GM06990 (cell line): Measurements from ENCODE around the gene MYO19.

Experiments used
- DNase-seq: peaks from one replicate; pipeline ENCODE4 v3.0.0-alpha.2; 2011; ENCODE audit not compliant: insufficient read length; ENCODE audit errors: extremely low read depth
- H3K27me3 ChIP-seq: replicated peaks from 2 replicates; pipeline ENCODE4 v1.6.0; 2011; ENCODE audit warnings: low read length; ENCODE audit not compliant: control insufficient read depth, insufficient read depth
- H3K36me3 ChIP-seq: 2 replicates; pipeline ENCODE4 v1.5.1; 2011; ENCODE audit warnings: low read length; ENCODE audit not compliant: control insufficient read depth, insufficient read depth
- H3K4me3 ChIP-seq: replicated peaks from 2 replicates; pipeline ENCODE4 v1.5.1; 2011; ENCODE audit warnings: low read depth, mild to moderate bottlenecking, control low read depth, low read length
- CTCF ChIP-seq: IDR thresholded peaks from 2 replicates; pipeline ENCODE4 v1.5.1; 2011; ENCODE audit warnings: low read length, control low read depth, mild to moderate bottlenecking, inconsistent platforms; ENCODE audit not compliant: insufficient read depth, poor library complexity, severe bottlenecking

The MYO19 gene

GRCh38 chr17:36527621-36528250 is 6.9 kb downstream of the MYO19 start:
- DNase-seq, result no peak
- no peak for TF ChIP-seq CTCF
- Histone ChIP-seq H3K27me3 (no peaks in the 10 kb centered on the region), H3K36me3 (peaks cover 25% of the 10 kb centered on the region), H3K4me3 (no peak overlapping the region)

GRCh38 chr17:36525888-36526287 is 8.8 kb downstream of the MYO19 start:
- H3K36me3 ChIP-seq, result peaks cover 20% of the 10 kb centered on the region
- no peak for TF ChIP-seq CTCF
- no peak for DNase-seq

GRCh38 chr17:36525113-36525512 is 9.6 kb downstream of the MYO19 start:
- DNase-seq, result no peak
- Histone ChIP-seq H3K4me3 (no peak overlapping the region), H3K36me3 (peaks cover 21% of the 10 kb centered on the region), H3K27me3 (no peaks in the 10 kb centered on the region)
- no peak for TF ChIP-seq CTCF

More at GRCh38 chr17:36525888-36526287, 8.8 kb downstream of the MYO19 start:
- Histone ChIP-seq H3K27me3 (no peaks in the 10 kb centered on the region), H3K4me3 (no peak overlapping the region)

- Histone ChIP-seq H3K36me3 (peaks cover 20% of the 10 kb centered on the region), H3K27me3 (no peaks in the 10 kb centered on the region), H3K4me3 (no peak overlapping the region)
- no peak for TF ChIP-seq CTCF
- no peak for DNase-seq
Measured at GRCh38 chr17:36524428-36524876, 10.2 kb downstream of the MYO19 start.

GRCh38 chr17:36523113-36523512 is 11.6 kb downstream of the MYO19 start:
- H3K27me3 ChIP-seq, result no peaks in the 10 kb centered on the region
- peaks cover 20% of the 10 kb centered on the region for H3K36me3 ChIP-seq
- no peak for TF ChIP-seq CTCF
- DNase-seq, result no peak
- no peak overlapping the region for H3K4me3 ChIP-seq

GRCh38 chr17:36515837-36516236 is 18.8 kb downstream of the MYO19 start:
- H3K4me3 ChIP-seq, result no peak overlapping the region
- DNase-seq, result no peak
- H3K36me3 ChIP-seq, result peaks cover 16% of the 10 kb centered on the region
- H3K27me3 ChIP-seq, result no peaks in the 10 kb centered on the region
- TF ChIP-seq CTCF, result no peak
